GM12892 (cell line): ENCODE results near the gene MAN1A1.

ENCODE experiments used
- POLR2A ChIP-seq: IDR thresholded peaks from 2 replicates; pipeline ENCODE4 v1.6.1; 2011; ENCODE audit warnings: low read depth, low read length, control low read depth
- POLR2AphosphoS5 ChIP-seq: IDR thresholded peaks from 2 replicates; pipeline ENCODE4 v1.6.1; 2011; ENCODE audit warnings: low read depth, low read length, control low read depth
- TAF1 ChIP-seq: IDR thresholded peaks from 2 replicates; pipeline ENCODE4 v1.6.1; 2011; ENCODE audit warnings: low read depth, mild to moderate bottlenecking, control low read depth, low read length, borderline replicate concordance

DNA sequence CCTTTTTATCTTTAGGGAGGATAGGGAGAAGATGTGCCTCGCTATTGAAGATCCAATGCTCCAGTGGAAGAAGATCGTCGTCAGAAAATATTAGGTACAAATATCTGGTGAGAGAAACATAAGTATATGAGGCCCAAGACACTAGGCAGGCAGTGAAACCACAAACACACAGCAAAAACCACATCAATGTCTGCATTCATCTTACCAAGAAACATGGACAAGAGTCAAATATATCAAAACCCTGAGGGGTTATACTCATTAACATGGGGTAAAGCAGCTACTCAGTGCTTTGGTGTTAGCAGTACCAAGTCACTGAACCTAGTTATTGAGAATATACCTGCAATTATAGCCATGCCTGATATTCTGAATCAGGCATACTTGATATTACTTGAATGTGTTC is 169.7 kb downstream of the MAN1A1 start:
- no peak for TF ChIP-seq POLR2AphosphoS5
- TF ChIP-seq POLR2A = no peak
- TF ChIP-seq TAF1 = no peak
